GM19099 (cell line): ENCODE results near the gene BEAN1.

Experiments used
- POLR2A ChIP-seq: IDR thresholded peaks from 3 replicates; pipeline ENCODE4 v1.6.1; 2011; ENCODE audit warnings: low read depth; ENCODE audit not compliant: insufficient read length; ENCODE audit errors: extremely low read depth

Gene BEAN1

GRCh38 chr16:66406534-66407221 lies 20.4 kb upstream of the BEAN1 start:
- TF ChIP-seq POLR2A: no peak

GRCh38 chr16:66408163-66409048 lies 18.7 kb upstream of the BEAN1 start:
- TF ChIP-seq POLR2A: no peak

GRCh38 chr16:66409156-66409555 lies 17.9 kb upstream of the BEAN1 start:
- no peak for TF ChIP-seq POLR2A

- no peak for TF ChIP-seq POLR2A
These were observed 14.9 kb upstream of the BEAN1 start for GRCh38 chr16:66412182-66412581.

- TF ChIP-seq POLR2A: no peak
These were observed 12.2 kb upstream of the BEAN1 start for GRCh38 chr16:66414891-66415290.

GRCh38 chr16:66416136-66416535 lies 11.0 kb upstream of the BEAN1 start:
- TF ChIP-seq POLR2A: no peak

GRCh38 chr16:66416939-66417700 lies 10.0 kb upstream of the BEAN1 start:
- TF ChIP-seq POLR2A: no peak

GRCh38 chr16:66418165-66418962 lies 8.7 kb upstream of the BEAN1 start:
- no peak for TF ChIP-seq POLR2A

- TF ChIP-seq POLR2A: no peak
These were observed 7.6 kb upstream of the BEAN1 start for GRCh38 chr16:66419527-66419926.

GRCh38 chr16:66420396-66420795 lies 6.7 kb upstream of the BEAN1 start:
- TF ChIP-seq POLR2A: no peak

- TF ChIP-seq POLR2A: no peak
These were observed 5.2 kb upstream of the BEAN1 start for GRCh38 chr16:66421891-66422290.

- no peak for TF ChIP-seq POLR2A
These were observed 4.7 kb upstream of the BEAN1 start for GRCh38 chr16:66422366-66422765.

GRCh38 chr16:66423177-66423576 lies 3.9 kb upstream of the BEAN1 start:
- TF ChIP-seq POLR2A: no peak

GRCh38 chr16:66425651-66426050 lies 1.4 kb upstream of the BEAN1 start:
- no peak for TF ChIP-seq POLR2A
